Mammary epithelial cell (primary cell): ENCODE measurements around the gene FBXL17.

Source experiments
- EZH2 ChIP-seq: IDR thresholded peaks from 2 replicates; pipeline ENCODE4 v1.6.1; 2012; ENCODE audit warnings: low read length, inconsistent platforms, borderline replicate concordance
- TF ChIP-seq, protein P1 (sequence below), 2 donors: IDR thresholded peaks in 1 of 2; conservative IDR thresholded peaks in 1 of 2; 2 replicates each; pipeline ENCODE4 v1.5.1; 2011 to 2012; ENCODE audit warnings: inconsistent platforms in 2 of 2, low read length in 2 of 2, mild to moderate bottlenecking in 2 of 2, control low read depth in 1 of 2, low read depth in 1 of 2; ENCODE audit not compliant: insufficient read depth in 1 of 2; ENCODE audit errors: extremely low read depth in 1 of 2

DNA sequence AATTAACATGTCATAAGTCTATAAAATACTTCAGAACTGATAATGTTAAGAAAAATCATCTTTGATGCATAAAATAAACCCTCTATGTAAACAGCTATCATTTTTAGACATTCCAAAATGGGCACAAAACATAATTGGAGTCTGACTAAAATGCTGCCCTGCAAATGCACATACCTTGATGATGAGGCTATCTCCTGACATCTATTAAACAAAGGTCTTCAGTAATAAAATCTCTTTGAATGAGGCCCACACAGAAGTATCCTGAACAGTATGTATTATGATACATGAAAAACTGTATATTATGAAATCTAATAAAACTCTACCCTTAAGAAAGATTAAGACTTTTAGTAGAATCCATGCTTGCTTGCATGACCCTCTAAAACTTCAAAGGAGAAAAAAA lies 66.1 kb downstream of the FBXL17 start:
- TF ChIP-seq EZH2: no peak
- TF ChIP-seq, protein P1, sequence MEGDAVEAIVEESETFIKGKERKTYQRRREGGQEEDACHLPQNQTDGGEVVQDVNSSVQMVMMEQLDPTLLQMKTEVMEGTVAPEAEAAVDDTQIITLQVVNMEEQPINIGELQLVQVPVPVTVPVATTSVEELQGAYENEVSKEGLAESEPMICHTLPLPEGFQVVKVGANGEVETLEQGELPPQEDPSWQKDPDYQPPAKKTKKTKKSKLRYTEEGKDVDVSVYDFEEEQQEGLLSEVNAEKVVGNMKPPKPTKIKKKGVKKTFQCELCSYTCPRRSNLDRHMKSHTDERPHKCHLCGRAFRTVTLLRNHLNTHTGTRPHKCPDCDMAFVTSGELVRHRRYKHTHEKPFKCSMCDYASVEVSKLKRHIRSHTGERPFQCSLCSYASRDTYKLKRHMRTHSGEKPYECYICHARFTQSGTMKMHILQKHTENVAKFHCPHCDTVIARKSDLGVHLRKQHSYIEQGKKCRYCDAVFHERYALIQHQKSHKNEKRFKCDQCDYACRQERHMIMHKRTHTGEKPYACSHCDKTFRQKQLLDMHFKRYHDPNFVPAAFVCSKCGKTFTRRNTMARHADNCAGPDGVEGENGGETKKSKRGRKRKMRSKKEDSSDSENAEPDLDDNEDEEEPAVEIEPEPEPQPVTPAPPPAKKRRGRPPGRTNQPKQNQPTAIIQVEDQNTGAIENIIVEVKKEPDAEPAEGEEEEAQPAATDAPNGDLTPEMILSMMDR (conservative IDR thresholded peaks at IDR 0.05 in 1 of 2, IDR thresholded peaks at IDR 0.05 in 1 of 2; ENCODE audit: extremely low read depth in 1 of 2, insufficient read depth in 1 of 2, low read depth in 1 of 2, low read length in 2 of 2): no peak
